Lower leg skin (tissue), 3 donors: Measurements from ENCODE around the gene PYCARD.

Experiments used
- CTCF ChIP-seq, 3 donors: fragments of 450-650 bp; IDR thresholded peaks; one replicate each; pipeline ENCODE4 v1.5.1; 2016; ENCODE audit warnings: antibody characterized with exemption in 3 of 3, mild to moderate bottlenecking in 3 of 3, moderate library complexity in 2 of 3
- POLR2A ChIP-seq, 2 donors: fragments of 450-650 bp; IDR thresholded peaks; one replicate each; pipeline ENCODE4 v1.6.1; 2016 to 2017; ENCODE audit warnings: antibody characterized with exemption in 2 of 2, mild to moderate bottlenecking in 1 of 2, moderate library complexity in 1 of 2

GRCh38 chr16:31196324-31197088 is 6.1 kb downstream of the PYCARD start:
- no peak for TF ChIP-seq CTCF (IDR thresholded peaks at IDR 0.05)
- TF ChIP-seq POLR2A (IDR thresholded peaks at IDR 0.05), result no peak
